Mucosa of descending colon (tissue), 3 donors: Measurements from ENCODE around the gene ATP8B3. TPM values are rescaled to one million over a fixed set of nuclear protein-coding genes. Genes with fewer than 3 reads are reported as not detected.
A peak's percentile ranks its signal among the peaks of the same experiment; 100 is the strongest.

Source experiments
- ATAC-seq: fragments of 200-7000 bp; cut with Tn5 transposase; one replicate; pipeline ENCODE4 v1.9.1; 2020; ENCODE audit warnings: mild to moderate bottlenecking, moderate library complexity
- DNase-seq, 3 donors: peaks; one replicate each; pipeline ENCODE4 v3.0.0-alpha.2; 2020
- H3K36me3 ChIP-seq: fragments of 200-600 bp; one replicate; pipeline ENCODE4 v1.8.0; 2021; ENCODE audit warnings: low read depth, mild to moderate bottlenecking
- H3K4me1 ChIP-seq: fragments of 200-600 bp; one replicate; pipeline ENCODE4 v1.8.0; 2021; ENCODE audit warnings: low read depth, mild to moderate bottlenecking
- H3K4me3 ChIP-seq: fragments of 200-600 bp; one replicate; pipeline ENCODE4 v1.8.0; 2021; ENCODE audit warnings: mild to moderate bottlenecking
- H3K9me3 ChIP-seq: fragments of 200-600 bp; one replicate; pipeline ENCODE4 v1.8.0; 2021; ENCODE audit warnings: mild to moderate bottlenecking
- CTCF ChIP-seq: fragments of 200-600 bp; IDR thresholded peaks from one replicate; pipeline ENCODE4 v1.8.0; 2022; ENCODE audit warnings: antibody characterized with exemption, mild to moderate bottlenecking
- intact Hi-C, 2 donors: fragments of 100-400 bp; cut with DNase I in 1 of 2; cut with micrococcal nuclease in 1 of 2; formaldehyde crosslinking; loops; one replicate each; pipeline versions ENCODE4 v1.11.0 to v1.11.1; 2022; cut with DNase I, micrococcal nuclease
- long read RNA-seq, 2 donors: library from polyadenylated mRNA; unstranded; transcript quantifications; one replicate each; pipeline ENCODE4 v2.0.0, GENCODE V29; 2019 to 2021
- total RNA-seq, 3 donors: library from RNA; stranded (reverse); fragmentation: NEBNext Ultra II Directional in 2 of 3; extraction: Animal tissue kit (Norgen Biotek cat#: 25700) in 2 of 3; gene quantifications; one replicate each; pipeline versions ENCODE4 v1.2.1 to v1.2.4, GENCODE V29; 2021 to 2023
- donor health status: DM: no; HTN: no; CAD: no; lungs with moderate emphysema.
- donor health status: DM: no; HTN: no; CAD: no.
- donor health status: DM: no; HTN: yes; CAD: no.

Gene ATP8B3
- total RNA-seq: 1 to 10 TPM in 1 of 3 donors, under 1 TPM in 2; 0.55 to 1.2 (median 0.80) TPM
- long read RNA-seq, donor 1: 0 reads
- long read RNA-seq, donor 2: 0 reads

- ATAC-seq (no peak), DNase-seq (peak in 1 of 3 donors; percentile 91)
- Histone ChIP-seq H3K4me3 (no peak within 1 kb of the TSS), H3K9me3 (no peaks in the 10 kb centered on the region), H3K36me3 (no peaks in the 10 kb centered on the region), H3K4me1 (peaks cover 16% of the 10 kb centered on the region)
- intact Hi-C loops: no loop called here
- no peak for TF ChIP-seq CTCF
These were observed at the start of gene ATP8B3 for GRCh38 chr19:1811942-1812425. TSS of gene ATP8B3 (minus strand) at chr19:1812276. CDS start at chr19:1811736, 540 bp downstream.

GRCh38 chr19:1861599-1862031, 49.5 kb upstream of the ATP8B3 start:
- intact Hi-C loops: no loop called here
- Histone ChIP-seq H3K36me3 (no peaks in the 10 kb centered on the region), H3K4me3 (no peak overlapping the region), H3K9me3 (no peaks in the 10 kb centered on the region), H3K4me1 (peaks cover 46% of the 10 kb centered on the region)
- TF ChIP-seq CTCF: no peak
- ATAC-seq: no peak
- peak in 2 of 3 donors; percentile 55 to 69 for DNase-seq

GRCh38 chr19:1860821-1861598, 48.9 kb upstream of the ATP8B3 start:
- H3K36me3 ChIP-seq: no peaks in the 10 kb centered on the region
- no peaks in the 10 kb centered on the region for H3K9me3 ChIP-seq
- no peak overlapping the region for H3K4me3 ChIP-seq
- DNase-seq (no peak), ATAC-seq (no peak)
- TF ChIP-seq CTCF: no peak
- peaks cover 52% of the 10 kb centered on the region for H3K4me1 ChIP-seq
- intact Hi-C loops: no loop called here

GRCh38 chr19:1860042-1860775, 48.1 kb upstream of the ATP8B3 start:
- no peak for TF ChIP-seq CTCF
- Histone ChIP-seq H3K9me3 (no peaks in the 10 kb centered on the region), H3K4me3 (no peak overlapping the region), H3K36me3 (no peaks in the 10 kb centered on the region), H3K4me1 (peaks cover 59% of the 10 kb centered on the region)
- ATAC-seq: no peak
- intact Hi-C loops: no loop called here
- DNase-seq: peak; percentile 80 to 84 (median 82)

- ATAC-seq: no peak
- Histone ChIP-seq H3K4me3 (no peak overlapping the region), H3K36me3 (no peaks in the 10 kb centered on the region)
These were observed 47.3 kb upstream of the ATP8B3 start for GRCh38 chr19:1859331-1859781.

More at GRCh38 chr19:1859331-1859781, 47.3 kb upstream of the ATP8B3 start:
- intact Hi-C loops: no loop called here
- peaks cover 67% of the 10 kb centered on the region for H3K4me1 ChIP-seq
- H3K9me3 ChIP-seq: no peaks in the 10 kb centered on the region
- TF ChIP-seq CTCF: no peak
- DNase-seq: peak in 2 of 3 donors; percentile 57 to 70
